GM12878 (cell line): ENCODE measurements around the gene RMP24.

Experiments used
- CBFB ChIP-seq: IDR thresholded peaks from 2 replicates; pipeline ENCODE4 v1.6.1; 2016; ENCODE audit warnings: antibody characterized with exemption, low read depth
- EZH2 ChIP-seq: IDR thresholded peaks from 2 replicates; pipeline ENCODE4 v1.6.1; 2012; ENCODE audit warnings: low read depth, mild to moderate bottlenecking, control low read depth, inconsistent platforms, low read length, borderline replicate concordance; ENCODE audit not compliant: control insufficient read depth
- YY1 ChIP-seq: IDR thresholded peaks from 2 replicates; pipeline ENCODE4 v1.6.1; 2011; ENCODE audit warnings: low read depth, mild to moderate bottlenecking, low read length
- TF ChIP-seq, protein P1 (sequence below): IDR thresholded peaks from 2 replicates; pipeline ENCODE4 v1.6.1; 2011; ENCODE audit warnings: mild to moderate bottlenecking, low read depth, low read length, moderate library complexity; ENCODE audit not compliant: insufficient replicate concordance

DNA sequence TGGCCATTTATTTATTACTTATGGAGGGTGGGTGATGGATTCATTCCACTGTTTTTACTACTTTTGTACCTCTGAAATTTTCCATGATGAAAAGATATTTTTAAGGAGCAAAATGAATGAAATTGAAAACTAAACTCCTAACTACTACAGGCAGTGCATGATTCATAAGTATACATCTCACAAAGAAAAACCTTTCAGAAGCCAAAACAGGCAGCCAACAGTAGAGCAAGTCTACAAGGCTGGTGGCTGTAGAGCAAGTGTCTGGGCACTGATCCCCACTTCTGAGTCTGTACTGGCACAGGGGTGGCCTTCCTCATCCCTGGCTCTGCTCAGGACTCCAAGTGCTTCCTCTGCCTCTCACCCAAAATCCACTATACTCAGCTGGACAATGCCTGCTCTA is 8.2 kb upstream of the RMP24 start:
- TF ChIP-seq, protein P1, sequence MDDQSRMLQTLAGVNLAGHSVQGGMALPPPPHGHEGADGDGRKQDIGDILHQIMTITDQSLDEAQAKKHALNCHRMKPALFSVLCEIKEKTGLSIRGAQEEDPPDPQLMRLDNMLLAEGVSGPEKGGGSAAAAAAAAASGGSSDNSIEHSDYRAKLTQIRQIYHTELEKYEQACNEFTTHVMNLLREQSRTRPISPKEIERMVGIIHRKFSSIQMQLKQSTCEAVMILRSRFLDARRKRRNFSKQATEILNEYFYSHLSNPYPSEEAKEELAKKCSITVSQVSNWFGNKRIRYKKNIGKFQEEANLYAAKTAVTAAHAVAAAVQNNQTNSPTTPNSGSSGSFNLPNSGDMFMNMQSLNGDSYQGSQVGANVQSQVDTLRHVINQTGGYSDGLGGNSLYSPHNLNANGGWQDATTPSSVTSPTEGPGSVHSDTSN, result no peak
- TF ChIP-seq YY1 (no peak), CBFB (no peak), EZH2 (no peak)
